Common myeloid progenitor, CD34-positive (primary cell): Measurements from ENCODE around the gene CYP3A4.

ENCODE experiments used
- CTCF ChIA-PET: fragments of 350-600 bp; sonication (Branson Sonifier 250); formaldehyde crosslinking; loops from one replicate; lab custom pipeline; 2021; ENCODE audit warnings: antibody characterized with exemption; lab: Charles Lee
- POLR2A ChIA-PET: fragments of 350-600 bp; sonication (Branson Sonifier 250); formaldehyde crosslinking; loops from one replicate; lab custom pipeline; 2021; ENCODE audit warnings: antibody characterized with exemption; lab: Charles Lee
- DNase-seq, 3 donors: peaks; one replicate each; pipeline versions ENCODE4 v3.0.0 to v3.0.0-alpha.2; 2013
- H3K27ac ChIP-seq, 2 experiments: 1 replicate in 1 of 2; 2 replicates in 1 of 2; pipeline ENCODE4 v1.7.0; 2013; ENCODE audit warnings: inconsistent platforms in 2 of 2, low read length in 2 of 2, mild to moderate bottlenecking in 2 of 2, low read depth in 1 of 2, moderate library complexity in 1 of 2; ENCODE audit not compliant: severe bottlenecking in 2 of 2, insufficient read depth in 1 of 2, poor library complexity in 1 of 2
- H3K27me3 ChIP-seq, 5 experiments: replicated peaks in 2 of 5; 1 replicate in 3 of 5; 2 replicates in 2 of 5; pipeline versions ENCODE4 v1.6.1 to v1.7.0; 2013; ENCODE audit warnings: low read length in 4 of 5, mild to moderate bottlenecking in 2 of 5, moderate library complexity in 2 of 5, inconsistent platforms in 1 of 5; ENCODE audit not compliant: insufficient read depth in 5 of 5, control insufficient read depth in 4 of 5
- H3K36me3 ChIP-seq, 4 experiments: 1 replicate in 2 of 4; 2 replicates in 2 of 4; pipeline versions ENCODE4 v1.6.1 to v1.7.0; 2013; ENCODE audit warnings: low read length in 3 of 4, control low read depth in 1 of 4, mild to moderate bottlenecking in 1 of 4; ENCODE audit not compliant: control insufficient read depth in 4 of 4, insufficient read depth in 4 of 4
- H3K4me1 ChIP-seq, 4 experiments: 1 replicate in 3 of 4; 2 replicates in 1 of 4; pipeline versions ENCODE4 v1.6.1 to v1.7.1; 2013; ENCODE audit warnings: low read length in 3 of 4, mild to moderate bottlenecking in 3 of 4, control low read depth in 1 of 4, inconsistent platforms in 1 of 4, moderate library complexity in 1 of 4; ENCODE audit not compliant: control insufficient read depth in 4 of 4, insufficient read depth in 4 of 4; ENCODE audit errors: control extremely low read depth in 1 of 4
- H3K4me3 ChIP-seq, 7 experiments: 1 replicate in 4 of 7; 2 replicates in 3 of 7; pipeline versions ENCODE4 v1.5.1 to v1.7.0; 2013; ENCODE audit warnings: mild to moderate bottlenecking in 7 of 7, low read length in 6 of 7, moderate library complexity in 6 of 7, inconsistent platforms in 2 of 7, low read depth in 2 of 7, control low read depth in 1 of 7; ENCODE audit not compliant: insufficient read depth in 4 of 7, control insufficient read depth in 1 of 7; ENCODE audit errors: extremely low read depth in 1 of 7
- H3K9me3 ChIP-seq, 5 experiments: 1 replicate in 4 of 5; 2 replicates in 1 of 5; pipeline versions ENCODE4 v1.6.1 to v1.7.1; 2013; ENCODE audit warnings: low read length in 4 of 5, mild to moderate bottlenecking in 2 of 5, inconsistent platforms in 1 of 5, low read depth in 1 of 5, moderate library complexity in 1 of 5; ENCODE audit not compliant: control insufficient read depth in 4 of 5, insufficient read depth in 2 of 5; ENCODE audit errors: control extremely low read depth in 1 of 5
- WGBS: methylation state at CpG from one replicate; pipeline ENCODE4 v1.1.5; 2013; ENCODE audit not compliant: insufficient coverage; 5-methylcytosine and 5-hydroxymethylcytosine counted together

The CYP3A4 gene

DNA sequence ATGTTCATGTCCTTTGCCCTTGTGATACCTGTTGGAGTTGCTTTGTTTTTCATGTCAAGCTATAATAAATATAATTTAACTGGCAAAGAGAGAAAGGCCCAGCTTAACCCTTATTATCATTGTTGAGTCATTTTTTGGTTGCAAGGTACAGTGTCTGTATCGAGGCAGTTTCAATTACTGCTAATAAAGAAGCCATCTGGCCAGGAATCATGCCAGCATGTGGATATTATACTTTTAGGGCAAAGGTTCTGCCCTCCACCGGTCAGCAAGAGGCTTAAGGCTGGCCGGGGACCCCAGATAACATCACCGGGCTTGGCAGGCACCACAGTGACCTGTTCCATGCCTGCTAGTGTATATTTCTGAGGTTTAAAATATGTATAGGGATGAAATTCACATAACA is 9.0 kb upstream of the CYP3A4 start:
- Histone ChIP-seq H3K36me3 (no peaks in the 10 kb centered on the region), H3K27ac (no peak overlapping the region), H3K4me3 (no peak overlapping the region), H3K27me3 (peaks cover 0 to 4% (median 0%) of the 10 kb centered on the region in 5 experiments), H3K9me3 (no peaks in the 10 kb centered on the region), H3K4me1 (no peaks in the 10 kb centered on the region)
- 92% methylated on average over 2 of the region's 4 CpGs for WGBS
- ChIA-PET POLR2A (no interaction called here), CTCF (no interaction called here)
- DNase-seq, result no peak

DNA sequence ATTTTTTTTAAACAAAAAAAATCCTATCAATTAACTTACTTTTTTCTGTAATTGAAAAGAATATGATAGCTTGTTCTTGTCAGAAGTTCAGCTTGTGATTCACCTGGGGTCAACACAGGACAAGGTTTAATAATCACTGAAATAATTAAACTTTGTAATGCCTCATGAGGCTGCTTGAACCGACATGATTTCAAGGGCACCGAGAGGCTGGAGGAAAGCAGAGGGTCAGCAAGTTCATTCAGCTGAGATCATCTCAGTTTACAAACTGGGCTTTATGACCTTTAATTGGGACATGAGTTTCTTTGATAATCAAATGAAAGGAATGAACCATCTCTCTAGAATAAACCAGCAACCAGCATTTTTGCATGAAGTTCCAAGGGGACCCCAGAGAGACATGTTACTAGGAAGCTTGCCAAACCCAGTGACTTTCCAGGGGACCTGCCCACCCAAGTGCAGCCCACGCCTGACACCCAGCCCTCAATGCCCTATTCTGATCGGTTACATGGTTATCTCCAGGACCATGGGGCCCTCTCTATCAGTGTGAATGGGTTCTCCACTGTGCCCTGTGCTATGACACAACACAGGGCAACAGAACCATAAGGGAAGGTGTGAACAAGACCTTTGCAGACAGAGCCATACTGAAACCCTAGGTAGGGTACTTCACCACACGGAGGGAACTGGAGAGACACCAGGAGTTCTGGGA is 7.8 kb upstream of the CYP3A4 start:
- Histone ChIP-seq H3K9me3 (no peaks in the 10 kb centered on the region), H3K36me3 (no peaks in the 10 kb centered on the region), H3K27me3 (peaks cover 0 to 4% (median 0%) of the 10 kb centered on the region in 5 experiments), H3K4me3 (no peak overlapping the region), H3K4me1 (no peaks in the 10 kb centered on the region), H3K27ac (no peak overlapping the region)
- 87% methylated on average over 5 of the region's 5 CpGs for WGBS
- POLR2A ChIA-PET, result no interaction called here
- CTCF ChIA-PET, result no interaction called here
- DNase-seq, result no peak

DNA sequence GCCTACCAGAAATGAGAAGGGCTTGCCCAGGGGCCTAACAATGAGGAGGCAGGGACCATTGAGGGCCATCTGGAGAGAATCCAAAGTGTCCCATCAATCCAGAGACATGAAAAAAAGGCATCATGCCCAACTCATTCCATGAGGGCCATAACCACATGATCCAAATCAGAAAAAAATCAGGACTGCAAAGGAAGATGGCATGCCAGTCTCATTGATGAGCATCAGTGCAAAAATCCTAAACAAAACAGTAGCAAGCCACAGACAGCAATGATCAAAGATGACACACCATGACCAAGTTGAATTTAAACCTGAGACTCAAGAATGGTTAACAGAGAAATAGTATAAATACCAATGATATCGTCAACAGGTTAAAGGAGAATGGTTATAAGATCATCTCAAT is 7.0 kb upstream of the CYP3A4 start:
- no peaks in the 10 kb centered on the region for H3K9me3 ChIP-seq
- WGBS, result no CpG with 5 or more reads among the region's 1 CpG
- CTCF ChIA-PET, result no interaction called here
- no peaks in the 10 kb centered on the region for H3K4me1 ChIP-seq
- no peaks in the 10 kb centered on the region for H3K36me3 ChIP-seq
- H3K4me3 ChIP-seq, result no peak overlapping the region
- no peak for DNase-seq
- peaks cover 0 to 4% (median 0%) of the 10 kb centered on the region in 5 experiments for H3K27me3 ChIP-seq
- POLR2A ChIA-PET, result no interaction called here
- H3K27ac ChIP-seq, result no peak overlapping the region

DNA sequence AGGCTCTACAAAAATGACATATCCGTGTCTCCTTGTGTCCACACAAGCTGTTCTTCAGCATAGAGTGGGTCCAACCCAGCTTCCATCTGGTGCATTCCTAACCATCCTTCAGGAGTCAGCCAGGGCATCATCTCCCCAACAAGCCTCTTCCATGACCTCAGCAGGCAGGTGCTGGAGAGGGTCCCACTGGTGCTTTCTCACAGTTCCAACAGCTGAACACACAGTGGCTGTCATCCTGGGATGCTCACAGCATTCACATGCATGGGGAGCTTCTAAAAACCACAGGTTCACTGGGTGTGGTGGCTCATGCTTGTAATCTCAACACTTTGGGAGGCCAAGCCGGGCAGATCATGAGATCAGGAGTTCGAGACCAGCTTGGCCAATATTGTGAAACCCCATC is 6.4 kb upstream of the CYP3A4 start:
- Histone ChIP-seq H3K36me3 (no peaks in the 10 kb centered on the region), H3K9me3 (no peaks in the 10 kb centered on the region), H3K27me3 (peaks cover 0 to 4% (median 0%) of the 10 kb centered on the region in 5 experiments), H3K4me3 (no peak overlapping the region), H3K4me1 (no peaks in the 10 kb centered on the region), H3K27ac (no peak overlapping the region)
- POLR2A ChIA-PET, result no interaction called here
- DNase-seq, result no peak
- CTCF ChIA-PET, result no interaction called here
- 96% methylated on average over 3 of the region's 3 CpGs for WGBS

DNA sequence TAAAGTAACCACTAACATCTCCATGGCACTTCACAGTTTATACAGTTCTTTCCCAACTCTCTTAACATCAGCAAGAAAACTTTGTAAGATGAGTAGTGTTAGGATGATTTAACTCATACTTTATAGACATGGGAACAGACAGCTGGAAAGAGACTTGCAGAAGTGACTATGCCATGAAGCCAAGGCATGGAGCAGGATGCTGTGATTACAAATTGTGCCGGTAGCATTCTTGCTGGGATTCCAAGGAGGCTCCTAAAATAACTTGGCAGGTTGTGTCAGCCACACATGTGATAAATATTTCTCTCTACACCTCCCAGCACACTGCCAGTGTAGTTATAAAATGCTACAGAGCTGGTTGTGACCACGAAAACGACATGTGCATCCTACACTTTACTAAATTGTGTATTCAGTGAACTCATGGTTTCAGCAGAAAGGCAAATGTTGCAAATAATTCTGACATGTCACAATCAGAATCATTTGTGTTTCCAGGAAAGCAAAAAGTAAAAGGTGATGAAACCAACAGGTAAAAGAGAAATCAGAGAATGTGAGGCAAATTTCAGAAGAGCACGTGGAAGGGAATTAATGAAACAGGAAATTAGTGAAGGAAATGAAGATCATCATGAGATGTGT is 5.6 kb upstream of the CYP3A4 start:
- no CpG with 5 or more reads among the region's 4 CpGs for WGBS
- DNase-seq, result no peak

DNA sequence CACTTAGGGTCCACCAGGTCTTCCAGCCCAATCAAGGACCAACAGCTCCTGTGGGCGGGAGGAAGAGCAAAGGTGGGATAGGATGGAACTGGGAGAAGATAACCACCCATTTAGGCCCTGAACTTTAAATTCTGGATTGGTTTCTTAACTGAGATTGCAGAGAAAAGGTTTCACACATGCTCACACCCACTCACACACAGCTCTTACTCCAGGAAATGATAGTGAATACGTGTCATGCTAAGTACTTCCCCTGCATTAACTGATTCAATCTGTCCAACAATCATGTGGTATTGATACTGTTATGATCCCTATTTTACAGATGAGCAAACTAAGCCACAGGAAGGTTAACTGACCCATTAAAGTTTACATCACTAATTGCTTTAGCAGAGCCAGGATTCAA is 4.6 kb upstream of the CYP3A4 start:
- Histone ChIP-seq H3K4me1 (no peaks in the 10 kb centered on the region), H3K9me3 (no peaks in the 10 kb centered on the region), H3K4me3 (no peak overlapping the region), H3K27me3 (peaks cover 0 to 4% (median 0%) of the 10 kb centered on the region in 5 experiments), H3K27ac (no peak overlapping the region), H3K36me3 (no peaks in the 10 kb centered on the region)
- CTCF ChIA-PET, result no interaction called here
- WGBS, result no CpG with 5 or more reads among the region's 2 CpGs
- DNase-seq, result no peak
- POLR2A ChIA-PET, result no interaction called here

More for the DNA sequence above, 5.6 kb upstream of the CYP3A4 start:
- no peaks in the 10 kb centered on the region for H3K4me1 ChIP-seq
- no peak overlapping the region for H3K27ac ChIP-seq
- no peaks in the 10 kb centered on the region for H3K9me3 ChIP-seq
- no peaks in the 10 kb centered on the region for H3K36me3 ChIP-seq
- no peak overlapping the region for H3K4me3 ChIP-seq
- peaks cover 0 to 4% (median 0%) of the 10 kb centered on the region in 5 experiments for H3K27me3 ChIP-seq
- ChIA-PET CTCF (no interaction called here), POLR2A (no interaction called here)

DNA sequence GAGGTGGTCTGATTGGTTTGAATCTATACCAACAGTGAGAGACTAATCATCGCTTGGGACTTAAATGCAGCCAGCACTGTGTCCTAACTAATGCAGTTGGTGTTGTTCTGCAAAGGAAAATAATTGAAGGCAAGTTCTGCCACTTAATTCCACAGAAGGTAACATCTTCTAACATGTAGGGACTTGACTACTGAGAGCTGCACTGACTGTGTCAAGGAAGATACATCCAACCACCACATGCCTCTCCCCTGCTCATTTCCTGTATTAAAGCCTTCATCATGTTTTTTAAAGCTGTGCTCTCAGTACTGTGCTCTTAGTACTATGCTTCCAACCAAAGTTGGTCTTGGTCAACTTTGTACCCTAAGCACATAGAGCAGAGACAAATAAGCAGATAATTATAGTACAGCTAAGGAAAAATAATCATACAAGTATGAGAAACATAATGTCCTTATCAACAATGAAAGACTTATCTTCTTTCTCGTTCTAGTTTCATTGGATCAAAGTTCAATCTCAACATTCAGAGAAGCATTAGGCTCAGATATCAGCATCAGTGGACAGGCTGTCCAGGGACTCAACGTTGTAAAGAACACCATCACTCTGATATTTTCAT is 2.8 kb upstream of the CYP3A4 start:
- CTCF ChIA-PET, result no interaction called here

More for the DNA sequence above, 2.8 kb upstream of the CYP3A4 start:
- POLR2A ChIA-PET, result no interaction called here
- H3K4me3 ChIP-seq, result no peak overlapping the region
- no peaks in the 10 kb centered on the region for H3K9me3 ChIP-seq
- WGBS, result 78% methylated on average over 3 of the region's 3 CpGs
- H3K27ac ChIP-seq, result no peak overlapping the region
- no peaks in the 10 kb centered on the region for H3K36me3 ChIP-seq
- H3K4me1 ChIP-seq, result no peaks in the 10 kb centered on the region
- DNase-seq, result no peak
- H3K27me3 ChIP-seq, result peaks cover 0 to 4% (median 0%) of the 10 kb centered on the region in 5 experiments
